GM12878 (cell line): ENCODE measurements around the gene HSPBP1. TPM values are rescaled to one million over a fixed set of nuclear protein-coding genes. Genes with fewer than 3 reads are reported as not detected.

Experiments
- ATAC-seq: fragments of 200-7000 bp; cut with Tn5 transposase; 3 replicates; pipeline ENCODE4 v1.9.1; 2020; ENCODE audit warnings: mild to moderate bottlenecking, moderate library complexity
- BruUV-seq: library from RNA; stranded (reverse); fragments of 400-500 nt; replicated peaks from 2 replicates; lab custom pipeline; 2021; lab: Mats Ljungman, UMichigan
- CTCF ChIA-PET: fragments of 300-600 bp; sonication (Branson Sonifier 250); formaldehyde crosslinking; extraction: SDS; loops from one replicate; lab custom pipeline; 2021; ENCODE audit warnings: inconsistent platforms; lab: Yijun Ruan, JAX
- POLR2A ChIA-PET: fragments of 350-600 bp; formaldehyde crosslinking; extraction: SDS; loops from one replicate; lab custom pipeline; 2021; ENCODE audit warnings: inconsistent platforms; lab: Charles Lee
- RAD21 ChIA-PET: fragments of 300-600 bp; sonication (Branson Sonifier 250); formaldehyde crosslinking; loops from one replicate; lab custom pipeline; 2023; ENCODE audit warnings: antibody characterized with exemption; ENCODE audit not compliant: unreplicated experiment; lab: Charles Lee
- SMC1A ChIA-PET: fragments of 300-600 bp; sonication (Branson Sonifier 250); formaldehyde crosslinking; loops from one replicate; lab custom pipeline; 2023; ENCODE audit not compliant: unreplicated experiment, uncharacterized antibody; lab: Charles Lee
- DNase-seq: peaks from one replicate; pipeline ENCODE4 v3.0.0-alpha.2; 2011; ENCODE audit warnings: low read depth, low spot score
- FAIRE-seq: peaks from 3 replicates; lab custom pipeline; 2011; peaks lifted over from hg19 to GRCh38; lab: Jason Lieb, UNC
- H2AFZ ChIP-seq: 2 replicates; pipeline ENCODE4 v1.6.0; 2011; ENCODE audit warnings: low read depth, low read length, control low read depth; ENCODE audit not compliant: control insufficient read depth
- H3K27ac ChIP-seq: 2 replicates; pipeline ENCODE4 v1.5.1; 2011; ENCODE audit warnings: control low read depth; ENCODE audit not compliant: control insufficient read depth, insufficient read depth
- H3K27me3 ChIP-seq, 2 experiments: replicated peaks in 1 of 2; 2 replicates each; pipeline versions ENCODE4 v1.6.0 to v1.6.1; 2011; ENCODE audit warnings: low read length in 1 of 2; ENCODE audit not compliant: control insufficient read depth in 2 of 2, insufficient read depth in 2 of 2
- H3K36me3 ChIP-seq, 2 experiments: 2 replicates each; pipeline ENCODE4 v1.5.1; 2011; ENCODE audit warnings: low read length in 1 of 2; ENCODE audit not compliant: control insufficient read depth in 2 of 2, insufficient read depth in 2 of 2
- H3K4me1 ChIP-seq: 2 replicates; pipeline ENCODE4 v1.6.1; 2011; ENCODE audit warnings: mild to moderate bottlenecking, low read length, moderate library complexity, mixed read lengths; ENCODE audit not compliant: control insufficient read depth, insufficient read depth
- H3K4me2 ChIP-seq: 2 replicates; pipeline ENCODE4 v1.6.0; 2011; ENCODE audit warnings: control low read depth; ENCODE audit not compliant: control insufficient read depth, insufficient read depth
- H3K4me3 ChIP-seq: fragments of 200-600 bp; sonication (generic); 2 replicates; pipeline ENCODE4 v1.5.1; 2016
- H3K79me2 ChIP-seq: 2 replicates; pipeline ENCODE4 v1.6.0; 2011; ENCODE audit warnings: low read length; ENCODE audit not compliant: control insufficient read depth, insufficient read depth
- H3K9ac ChIP-seq: 2 replicates; pipeline ENCODE4 v1.8.0; 2011; ENCODE audit warnings: low read length, control low read depth, mixed read lengths; ENCODE audit not compliant: control insufficient read depth, insufficient read depth
- H3K9me3 ChIP-seq: replicated peaks from 3 replicates; pipeline ENCODE4 v1.5.1; 2011; ENCODE audit warnings: mild to moderate bottlenecking, low read length; ENCODE audit not compliant: control insufficient read depth, insufficient read depth
- H4K20me1 ChIP-seq: 2 replicates; pipeline ENCODE4 v1.6.0; 2011; ENCODE audit not compliant: control insufficient read depth, insufficient read depth
- FOXK2 ChIP-seq: fragments of 450-650 bp; IDR thresholded peaks from 2 replicates; pipeline ENCODE4 v1.6.1; 2017; ENCODE audit warnings: mild to moderate bottlenecking, moderate library complexity
- KLF5 ChIP-seq: fragments of 450-650 bp; IDR thresholded peaks from 2 replicates; pipeline ENCODE4 v1.6.1; 2014; ENCODE audit warnings: mild to moderate bottlenecking; ENCODE audit not compliant: partially characterized antibody
- LARP7 ChIP-seq: fragments of 450-650 bp; IDR thresholded peaks from 2 replicates; pipeline ENCODE4 v1.6.1; 2017; ENCODE audit warnings: mild to moderate bottlenecking
- RB1 ChIP-seq: fragments of 450-650 bp; formaldehyde crosslinking; IDR thresholded peaks from 2 replicates; pipeline ENCODE4 v1.6.1; 2017; ENCODE audit warnings: mild to moderate bottlenecking, borderline replicate concordance
- YY1 ChIP-seq: IDR thresholded peaks from 2 replicates; pipeline ENCODE4 v1.6.1; 2011; ENCODE audit warnings: low read depth, mild to moderate bottlenecking, low read length
- WGBS: methylation state at CpG from one replicate; pipeline ENCODE4 v1.1.6; 2016; ENCODE audit warnings: low lambda C conversion rate; ENCODE audit not compliant: insufficient replicate concordance, insufficient coverage; ENCODE audit errors: missing lambda C conversion rate; 5-methylcytosine and 5-hydroxymethylcytosine counted together
- in situ Hi-C: fragments of 300-500 bp; cut with MboI; formaldehyde crosslinking; loops from 9 replicates; pipeline ENCODE4 v1.14.3; 2018; ENCODE audit warnings: mixed read lengths
- intact Hi-C: fragments of 100-400 bp; cut with micrococcal nuclease; formaldehyde crosslinking; loops from one replicate; pipeline ENCODE4 v1.14.2; 2022; ENCODE audit not compliant: unreplicated experiment
- polyA plus RNA-seq, 11 experiments: library from polyadenylated mRNA; depleted of rRNA in 4 of 11; unstranded in 6 of 11; stranded (reverse) in 5 of 11; fragments of >200 nt; fragmentation: Nextera tagmentation in 4 of 11; fragmentation: Illumina TruSeq in 1 of 11; extraction: Ambion mirVana in 4 of 11; extraction: Trizol in 1 of 11; gene quantifications; 1 replicate in 1 of 11; 2 replicates in 10 of 11; pipeline versions ENCODE4 v1.2.1 to v1.2.3, GENCODE V29; 2011 to 2016; ENCODE audit warnings: inconsistent platforms in 2 of 11, missing spikeins in 2 of 11, low read depth in 1 of 11
- total RNA-seq, 4 experiments: library from RNA; depleted of rRNA in 3 of 4; stranded (reverse); fragments of >200 nt in 3 of 4; fragmentation: Illumina TruSeq in 1 of 4; extraction: Trizol in 1 of 4; gene quantifications; 2 replicates each; pipeline versions ENCODE4 v1.2.1 to v1.2.3, GENCODE V29; 2013 to 2021
- TF ChIP-seq, protein P1 (sequence below): fragments of 450-650 bp; IDR thresholded peaks from 2 replicates; pipeline ENCODE4 v1.6.1; 2017; ENCODE audit warnings: low read depth, mild to moderate bottlenecking, moderate library complexity
- TF ChIP-seq, protein P2 (sequence below): fragments of 450-650 bp; IDR thresholded peaks from 2 replicates; pipeline ENCODE4 v1.6.1; 2016; ENCODE audit warnings: mild to moderate bottlenecking

Gene HSPBP1
- total and polyA plus RNA-seq, 10 of the 15 experiments (the other 5 are each of a cell fraction or from before 2014, with no cell fraction given) = 0.18 to 83.3 (median 23.0) TPM

DNA sequence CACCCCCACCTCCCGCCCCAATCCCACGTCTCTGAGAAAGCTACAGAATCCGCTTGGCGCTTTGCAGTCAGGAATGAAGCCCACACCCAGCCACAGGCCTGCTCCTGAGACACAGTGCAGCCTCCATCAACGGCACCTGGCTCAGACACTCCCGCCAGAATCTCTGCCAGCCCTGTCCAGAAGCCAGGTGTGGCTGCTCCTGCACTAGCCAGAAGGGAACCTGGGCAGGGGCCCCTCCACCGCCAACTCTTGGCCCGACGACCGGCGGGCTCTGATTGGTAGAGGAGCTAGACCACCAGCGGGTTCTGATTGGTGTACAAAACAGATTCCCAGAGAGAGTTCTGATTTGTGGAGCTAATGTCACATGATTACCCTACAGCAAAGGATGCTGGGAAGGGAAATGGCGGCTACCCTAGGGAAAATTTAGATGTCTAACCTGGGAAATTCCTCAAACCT is 18.2 kb downstream of the HSPBP1 start:
- Histone ChIP-seq H3K79me2 (peaks cover 23% of the 10 kb centered on the region), H3K36me3 (no peaks in the 10 kb centered on the region; a peak in 2 of 4 replicates), H3K4me2 (no peak overlapping the region), H3K9me3 (no peaks in the 10 kb centered on the region), H3K4me1 (peaks cover under 1% of the 10 kb centered on the region), H3K9ac (no peak overlapping the region), H2AFZ (no peak overlapping the region), H3K27ac (no peak overlapping the region), H4K20me1 (peaks cover 7% of the 10 kb centered on the region; the same call in 1 of the 2 replicates), H3K27me3 (no peaks in the 10 kb centered on the region), H3K4me3 (no peak overlapping the region)
- RAD21 ChIA-PET = no interaction called here
- in situ Hi-C loops (no loop called here), intact Hi-C loops (no loop called here)
- CTCF ChIA-PET = interaction anchor here (1.1 kb wide), 1 partner anchor 215 kb away, joined by 3 read pairs; no protein-coding TSS in a partner anchor
- SMC1A ChIA-PET = interaction anchor here (3.1 kb wide), 1 partner anchor 15 kb away, joined by 25 read pairs; no protein-coding TSS in a partner anchor
- no peak for FAIRE-seq
- TF ChIP-seq RB1 (no peak), YY1 (0 out of 2 replicates have a peak, but pooled peaks have one; percentile 41)
- 96% methylated on average over 13 of the region's 13 CpGs for WGBS
- DNase-seq = no peak
- no TSS peak for BruUV-seq
- no peak for ATAC-seq
- POLR2A ChIA-PET = interaction anchor here (0.6 to 0.9 kb wide), 3 partner anchors 14 to 346 kb away, joined by 3 to 7 read pairs (median 3); no protein-coding TSS in a partner anchor

DNA sequence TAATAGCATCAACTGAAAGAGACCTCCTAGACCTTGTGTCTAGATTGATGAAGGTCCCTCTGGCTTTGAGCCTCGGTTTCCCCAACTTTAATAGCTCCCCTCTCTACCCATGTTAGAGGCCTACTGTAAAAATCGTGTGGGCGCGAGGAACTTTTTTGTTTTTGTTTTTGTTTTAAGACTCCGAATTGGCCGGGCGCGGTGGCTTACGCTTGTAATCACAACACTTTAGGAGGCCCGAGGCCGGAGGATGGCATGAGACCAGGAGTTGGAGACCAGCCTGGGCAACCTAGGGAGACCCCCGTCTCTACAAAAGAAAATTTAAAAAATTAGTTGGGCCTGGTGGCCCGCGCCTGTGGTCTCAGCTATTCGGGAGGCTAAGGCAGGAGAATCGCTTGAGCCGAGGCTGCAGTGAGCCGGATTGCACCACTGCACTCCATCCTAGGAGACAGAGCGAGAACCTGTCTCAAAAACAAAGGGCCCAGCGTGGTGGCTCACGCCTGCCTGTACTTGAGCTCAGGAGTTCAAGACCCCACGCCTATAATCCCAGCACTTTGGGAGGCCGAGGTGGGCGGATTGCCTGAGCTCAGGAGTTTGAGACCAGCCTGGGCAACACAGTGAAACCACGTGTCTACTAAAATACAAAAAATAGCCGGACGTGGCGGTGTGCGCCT is 20.2 kb downstream of the HSPBP1 start:
- Histone ChIP-seq H3K9ac (peak overlapping the region; percentile 95), H3K9me3 (no peaks in the 10 kb centered on the region), H3K4me1 (peaks cover 7% of the 10 kb centered on the region), H3K27me3 (no peaks in the 10 kb centered on the region), H3K79me2 (peaks cover 43% of the 10 kb centered on the region), H3K4me2 (peak overlapping the region; percentile 90), H4K20me1 (peaks cover 7% of the 10 kb centered on the region; the same call in 1 of the 2 replicates), H3K4me3 (peak overlapping the region; percentile 95), H2AFZ (peak overlapping the region; percentile 97), H3K36me3 (no peaks in the 10 kb centered on the region; a peak in 2 of 4 replicates), H3K27ac (peak overlapping the region; percentile 96)
- SMC1A ChIA-PET = interaction anchor here (0.8 to 3.1 kb wide), 6 partner anchors 12 to 143 kb away, joined by 3 to 25 read pairs (median 5); partner anchors contain the start of genes HSPBP1, KMT5C and PPP1R12C
- POLR2A ChIA-PET = interaction anchor here (0.6 to 2.4 kb wide), 13 partner anchors 9 to 411 kb away, joined by 3 to 39 read pairs (median 3); partner anchors contain the start of genes HSPBP1, KMT5C and ZNF784
- no peak for ATAC-seq
- CTCF ChIA-PET = interaction anchor here (0.6 to 2.1 kb wide), 9 partner anchors 13 to 374 kb away, joined by 3 to 8 read pairs (median 4); partner anchors contain the start of gene TMEM238
- RAD21 ChIA-PET = interaction anchor here (0.8 to 1.8 kb wide), 7 partner anchors 9 to 125 kb away, joined by 3 to 13 read pairs (median 5); partner anchors contain the start of genes HSPBP1, KMT5C and TMEM238
- WGBS = 32% methylated on average over 29 of the region's 29 CpGs
- BruUV-seq = TSS peak; percentile 98
- intact Hi-C loops (loop anchor here (1.0 to 10.0 kb wide), 2 partner anchors 17 to 125 kb away; partner anchors contain the start of genes RPL28 and TMEM238), in situ Hi-C loops (no loop called here)
- FAIRE-seq = no peak
- DNase-seq = no peak
- TF ChIP-seq LARP7 (0 out of 2 replicates have a peak, but pooled peaks have one; percentile 6), FOXK2 (0 out of 2 replicates have a peak, but pooled peaks have one; percentile 1), KLF5 (peak; percentile 15)
- TF ChIP-seq, protein P1, sequence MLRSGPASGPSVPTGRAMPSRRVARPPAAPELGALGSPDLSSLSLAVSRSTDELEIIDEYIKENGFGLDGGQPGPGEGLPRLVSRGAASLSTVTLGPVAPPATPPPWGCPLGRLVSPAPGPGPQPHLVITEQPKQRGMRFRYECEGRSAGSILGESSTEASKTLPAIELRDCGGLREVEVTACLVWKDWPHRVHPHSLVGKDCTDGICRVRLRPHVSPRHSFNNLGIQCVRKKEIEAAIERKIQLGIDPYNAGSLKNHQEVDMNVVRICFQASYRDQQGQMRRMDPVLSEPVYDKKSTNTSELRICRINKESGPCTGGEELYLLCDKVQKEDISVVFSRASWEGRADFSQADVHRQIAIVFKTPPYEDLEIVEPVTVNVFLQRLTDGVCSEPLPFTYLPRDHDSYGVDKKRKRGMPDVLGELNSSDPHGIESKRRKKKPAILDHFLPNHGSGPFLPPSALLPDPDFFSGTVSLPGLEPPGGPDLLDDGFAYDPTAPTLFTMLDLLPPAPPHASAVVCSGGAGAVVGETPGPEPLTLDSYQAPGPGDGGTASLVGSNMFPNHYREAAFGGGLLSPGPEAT = no peak
- TF ChIP-seq, protein P2, sequence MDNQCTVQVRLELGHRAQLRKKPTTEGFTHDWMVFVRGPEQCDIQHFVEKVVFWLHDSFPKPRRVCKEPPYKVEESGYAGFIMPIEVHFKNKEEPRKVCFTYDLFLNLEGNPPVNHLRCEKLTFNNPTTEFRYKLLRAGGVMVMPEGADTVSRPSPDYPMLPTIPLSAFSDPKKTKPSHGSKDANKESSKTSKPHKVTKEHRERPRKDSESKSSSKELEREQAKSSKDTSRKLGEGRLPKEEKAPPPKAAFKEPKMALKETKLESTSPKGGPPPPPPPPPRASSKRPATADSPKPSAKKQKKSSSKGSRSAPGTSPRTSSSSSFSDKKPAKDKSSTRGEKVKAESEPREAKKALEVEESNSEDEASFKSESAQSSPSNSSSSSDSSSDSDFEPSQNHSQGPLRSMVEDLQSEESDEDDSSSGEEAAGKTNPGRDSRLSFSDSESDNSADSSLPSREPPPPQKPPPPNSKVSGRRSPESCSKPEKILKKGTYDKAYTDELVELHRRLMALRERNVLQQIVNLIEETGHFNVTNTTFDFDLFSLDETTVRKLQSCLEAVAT = peak; percentile 84; the same call in 1 of the 2 replicates
